HEK293T (cell line): ENCODE data around the gene STAC.

Experiments
- BHLHE40 ChIP-seq: fragments of 450-650 bp; IDR thresholded peaks from 2 replicates; pipeline ENCODE4 v1.6.1; 2016; ENCODE audit warnings: mild to moderate bottlenecking, moderate library complexity, borderline replicate concordance
- FOXK2 ChIP-seq: fragments of 450-650 bp; IDR thresholded peaks from 2 replicates; pipeline ENCODE4 v1.6.1; 2016; ENCODE audit warnings: mild to moderate bottlenecking

DNA sequence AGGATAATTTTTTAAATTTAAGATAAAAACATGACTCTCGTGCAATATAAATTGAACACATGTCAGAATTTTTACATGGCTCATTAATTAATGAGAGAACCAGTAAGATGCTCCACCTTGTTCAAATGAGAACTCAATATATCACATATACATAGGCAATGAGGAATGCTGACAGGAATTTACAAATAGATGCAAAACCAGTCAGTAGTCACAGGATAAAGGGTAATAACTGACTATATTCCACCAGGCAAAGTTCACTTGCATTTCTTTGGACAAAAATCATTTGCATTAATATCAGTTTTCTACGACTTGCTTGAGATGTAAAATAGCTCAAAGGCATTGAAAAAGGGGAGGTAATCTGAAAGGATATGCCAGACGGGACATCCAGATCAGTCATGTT, 139.4 kb downstream of the STAC start:
- TF ChIP-seq BHLHE40 (no peak), FOXK2 (no peak)
